B cell (primary cell): ENCODE results near the gene GLIPR1L1. TPM values are rescaled to one million over a fixed set of nuclear protein-coding genes. Genes with fewer than 3 reads are reported as not detected.

Experiments
- ATAC-seq: fragments of 200-7000 bp; cut with Tn5 transposase; one replicate; pipeline ENCODE4 v1.10.0; 2021; ENCODE audit warnings: low read depth, mild to moderate bottlenecking, moderate number of reproducible peaks, moderate library complexity
- CTCF ChIA-PET: fragments of 350-600 bp; sonication (Branson Sonifier 250); formaldehyde crosslinking; loops from one replicate; lab custom pipeline; 2021; ENCODE audit warnings: antibody characterized with exemption, inconsistent platforms; lab: Charles Lee
- POLR2A ChIA-PET: fragments of 350-600 bp; sonication (Branson Sonifier 250); formaldehyde crosslinking; loops from one replicate; lab custom pipeline; 2021; ENCODE audit warnings: antibody characterized with exemption; lab: Charles Lee
- DNase-seq: peaks from one replicate; pipeline ENCODE4 v3.0.0; 2013
- H2AFZ ChIP-seq: 2 replicates; pipeline ENCODE4 v1.6.1; 2012; ENCODE audit warnings: mild to moderate bottlenecking, low read depth, low read length; ENCODE audit not compliant: insufficient read depth, poor library complexity, severe bottlenecking
- H3K27ac ChIP-seq, 2 donors: 1 replicate in 1 of 2; 2 replicates in 1 of 2; pipeline ENCODE4 v1.5.1; 2012 to 2013; ENCODE audit warnings: low read length in 2 of 2, mild to moderate bottlenecking in 2 of 2, moderate library complexity in 1 of 2
- H3K27me3 ChIP-seq, 4 experiments: fragments of 200-600 bp in 1 of 4; sonication (generic) in 1 of 4; replicated peaks in 1 of 4; 1 replicate in 2 of 4; 2 replicates in 2 of 4; pipeline versions ENCODE4 v1.6.1 to v1.7.0; 2013 to 2016; ENCODE audit warnings: low read length in 3 of 4, mild to moderate bottlenecking in 2 of 4, mixed read lengths in 1 of 4, moderate library complexity in 1 of 4; ENCODE audit not compliant: insufficient read depth in 4 of 4, control insufficient read depth in 3 of 4; ENCODE audit errors: control extremely low read depth in 1 of 4
- H3K36me3 ChIP-seq, 2 experiments: replicated peaks in 1 of 2; 1 replicate in 1 of 2; 2 replicates in 1 of 2; pipeline versions ENCODE4 v1.6.1 to v1.7.1; 2013; ENCODE audit warnings: low read length in 1 of 2; ENCODE audit not compliant: insufficient read depth in 2 of 2, control insufficient read depth in 1 of 2; ENCODE audit errors: control extremely low read depth in 1 of 2, extremely low read depth in 1 of 2
- H3K4me1 ChIP-seq, 2 donors: fragments of 200-600 bp in 1 of 2; sonication (generic) in 1 of 2; 1 replicate in 1 of 2; 2 replicates in 1 of 2; pipeline versions ENCODE4 v1.5.1 to v1.6.1; 2013 to 2017; ENCODE audit warnings: low read length in 2 of 2; ENCODE audit not compliant: control insufficient read depth in 2 of 2, insufficient read depth in 2 of 2
- H3K4me2 ChIP-seq: replicated peaks from 2 replicates; pipeline ENCODE3; 2012; ENCODE audit warnings: mild to moderate bottlenecking, low read depth, low read length; ENCODE audit not compliant: poor library complexity, severe bottlenecking
- H3K4me3 ChIP-seq, 5 experiments: fragments of 200-600 bp in 1 of 5; sonication (generic) in 1 of 5; 1 replicate in 3 of 5; 2 replicates in 2 of 5; pipeline versions ENCODE4 v1.5.1 to v1.7.0; 2011 to 2016; ENCODE audit warnings: low read length in 4 of 5, mild to moderate bottlenecking in 4 of 5, low read depth in 2 of 5, control low read depth in 1 of 5, moderate library complexity in 1 of 5; ENCODE audit not compliant: insufficient read depth in 1 of 5; ENCODE audit errors: control extremely low read depth in 1 of 5, extremely low read depth in 1 of 5
- H3K79me2 ChIP-seq: fragments of 200-600 bp; sonication (generic); one replicate; pipeline ENCODE4 v1.6.0; 2016; ENCODE audit warnings: low read length; ENCODE audit not compliant: control insufficient read depth, insufficient read depth
- H3K9ac ChIP-seq: fragments of 200-600 bp; sonication (generic); 2 replicates; pipeline ENCODE4 v1.6.1; 2017; ENCODE audit warnings: mild to moderate bottlenecking, low read length, moderate library complexity
- H3K9me3 ChIP-seq, 3 donors: one replicate each; pipeline versions ENCODE4 v1.6.1 to v1.7.1; 2013; ENCODE audit warnings: low read length in 2 of 3; ENCODE audit not compliant: control insufficient read depth in 2 of 3, insufficient read depth in 1 of 3; ENCODE audit errors: control extremely low read depth in 1 of 3
- H4K20me1 ChIP-seq: 2 replicates; pipeline ENCODE4 v1.6.0; 2012; ENCODE audit warnings: mild to moderate bottlenecking, low read length; ENCODE audit not compliant: insufficient read depth, control insufficient read depth, poor library complexity, severe bottlenecking
- H3K27ac Mint-ChIP-seq: one replicate; pipeline ENCODE4 v1.8.0; 2021; ENCODE audit warnings: mixed read lengths
- H3K27me3 Mint-ChIP-seq: one replicate; pipeline ENCODE4 v1.8.0; 2021; ENCODE audit warnings: mixed read lengths
- H3K4me1 Mint-ChIP-seq: one replicate; pipeline ENCODE4 v1.8.0; 2021; ENCODE audit warnings: mixed read lengths
- H3K4me3 Mint-ChIP-seq: one replicate; pipeline ENCODE4 v1.8.0; 2021; ENCODE audit warnings: mixed read lengths
- H3K9me3 Mint-ChIP-seq: one replicate; pipeline ENCODE4 v1.8.0; 2022; ENCODE audit warnings: mixed read lengths; ENCODE audit not compliant: insufficient read depth
- EZH2 ChIP-seq: IDR thresholded peaks from 2 replicates; pipeline ENCODE4 v1.6.1; 2012; ENCODE audit warnings: borderline replicate concordance, low read depth, mild to moderate bottlenecking, moderate library complexity, low read length; ENCODE audit not compliant: insufficient read depth, poor library complexity, severe bottlenecking
- whole genome bisulfite sequencing: methylation state at CpG from one replicate; pipeline ENCODE4 v1.1.5; 2013; ENCODE audit warnings: missing lambda C conversion rate; ENCODE audit not compliant: insufficient coverage; 5-methylcytosine and 5-hydroxymethylcytosine counted together
- intact Hi-C: fragments of 100-400 bp; cut with micrococcal nuclease; formaldehyde crosslinking; loops from one replicate; pipeline ENCODE4 v1.10.0; 2022
- polyA plus RNA-seq: library from polyadenylated mRNA; depleted of rRNA; stranded (reverse); fragments of >200 nt; gene quantifications from 2 replicates; pipeline ENCODE4 v1.2.3, GENCODE V29; 2012
- total RNA-seq, 2 donors: library from RNA; stranded (reverse); fragments of 120-200 nt in 1 of 2; gene quantifications; 1 replicate in 1 of 2; 2 replicates in 1 of 2; pipeline versions ENCODE4 v1.2.3 to v1.2.4, GENCODE V29; 2013 to 2022
- TF ChIP-seq, protein P1 (sequence below): fragments of 200-600 bp; IDR thresholded peaks from one replicate; pipeline ENCODE4 v1.8.0; 2022; ENCODE audit warnings: antibody characterized with exemption, mild to moderate bottlenecking

The GLIPR1L1 gene
- total and polyA plus RNA-seq, 2 donors (not counting 1 experiment from before 2014, with no cell fraction given), result not detected

DNA sequence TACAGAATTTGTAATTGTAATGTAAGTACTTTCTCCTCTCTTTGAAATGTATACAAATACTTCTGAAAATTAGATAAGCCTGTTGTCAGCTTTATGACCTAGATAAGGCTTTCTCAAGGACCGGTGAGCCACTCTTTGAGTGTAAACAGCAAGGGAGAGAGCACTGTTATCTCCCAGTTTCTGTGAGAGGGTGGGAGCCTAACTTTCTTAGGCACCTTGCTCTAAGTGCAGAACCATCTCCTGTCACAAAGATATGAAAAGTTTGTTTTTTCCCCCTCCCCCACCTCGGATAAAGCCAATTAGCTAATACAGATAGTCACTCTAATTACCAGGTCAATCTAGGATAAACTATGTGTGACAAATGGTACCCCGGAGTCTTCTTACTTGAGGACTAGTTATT is 40.1 kb upstream of the GLIPR1L1 start:
- TF ChIP-seq, protein P1, sequence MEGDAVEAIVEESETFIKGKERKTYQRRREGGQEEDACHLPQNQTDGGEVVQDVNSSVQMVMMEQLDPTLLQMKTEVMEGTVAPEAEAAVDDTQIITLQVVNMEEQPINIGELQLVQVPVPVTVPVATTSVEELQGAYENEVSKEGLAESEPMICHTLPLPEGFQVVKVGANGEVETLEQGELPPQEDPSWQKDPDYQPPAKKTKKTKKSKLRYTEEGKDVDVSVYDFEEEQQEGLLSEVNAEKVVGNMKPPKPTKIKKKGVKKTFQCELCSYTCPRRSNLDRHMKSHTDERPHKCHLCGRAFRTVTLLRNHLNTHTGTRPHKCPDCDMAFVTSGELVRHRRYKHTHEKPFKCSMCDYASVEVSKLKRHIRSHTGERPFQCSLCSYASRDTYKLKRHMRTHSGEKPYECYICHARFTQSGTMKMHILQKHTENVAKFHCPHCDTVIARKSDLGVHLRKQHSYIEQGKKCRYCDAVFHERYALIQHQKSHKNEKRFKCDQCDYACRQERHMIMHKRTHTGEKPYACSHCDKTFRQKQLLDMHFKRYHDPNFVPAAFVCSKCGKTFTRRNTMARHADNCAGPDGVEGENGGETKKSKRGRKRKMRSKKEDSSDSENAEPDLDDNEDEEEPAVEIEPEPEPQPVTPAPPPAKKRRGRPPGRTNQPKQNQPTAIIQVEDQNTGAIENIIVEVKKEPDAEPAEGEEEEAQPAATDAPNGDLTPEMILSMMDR, result no peak
- TF ChIP-seq EZH2, result no peak
- no peak overlapping the region for H3K27ac ChIP-seq
- DNase-seq, result no peak
- H3K36me3 ChIP-seq, result no peaks in the 10 kb centered on the region
- CTCF ChIA-PET, result no interaction called here
- H3K27me3 ChIP-seq, result no peaks in the 10 kb centered on the region
- Mint-ChIP-seq H3K27me3 (no peaks in the 10 kb centered on the region), H3K4me3 (no peak overlapping the region), H3K4me1 (no peaks in the 10 kb centered on the region), H3K9me3 (no peaks in the 10 kb centered on the region), H3K27ac (no peak overlapping the region)
- no peak overlapping the region for H3K9ac ChIP-seq
- WGBS, result 79% methylated on average over 2 of the region's 3 CpGs
- no peaks in the 10 kb centered on the region for H3K9me3 ChIP-seq
- H4K20me1 ChIP-seq, result no peaks in the 10 kb centered on the region
- no peak for ATAC-seq
- H3K4me1 ChIP-seq, result no peaks in the 10 kb centered on the region
- H3K4me3 ChIP-seq, result no peak overlapping the region
- no peaks in the 10 kb centered on the region for H3K79me2 ChIP-seq
- intact Hi-C loops, result no loop called here
- H3K4me2 ChIP-seq, result no peak overlapping the region
- POLR2A ChIA-PET, result no interaction called here
- no peak overlapping the region for H2AFZ ChIP-seq

DNA sequence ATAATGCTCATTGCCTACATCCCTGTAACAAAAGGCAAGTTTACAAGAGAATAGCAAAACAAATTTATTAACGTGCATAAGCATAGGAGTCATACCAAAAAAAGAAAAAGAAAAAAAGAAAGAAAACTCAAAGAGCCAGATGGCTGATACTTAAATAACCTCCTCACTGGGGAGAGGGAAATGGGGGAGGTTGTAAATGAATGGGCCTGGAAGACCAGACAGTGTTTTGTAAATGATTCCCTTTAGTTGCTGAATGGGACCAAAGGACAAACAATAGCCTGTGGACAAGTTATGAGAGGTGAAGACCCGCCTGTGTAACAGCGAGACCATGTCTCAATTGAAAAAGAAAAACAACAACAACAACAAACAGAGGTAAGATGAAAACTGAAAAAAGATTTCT is 39.7 kb upstream of the GLIPR1L1 start:
- WGBS, result no CpG with 5 or more reads among the region's 3 CpGs

More for the DNA sequence above, 39.7 kb upstream of the GLIPR1L1 start:
- DNase-seq, result no peak
- Histone ChIP-seq H3K27me3 (no peaks in the 10 kb centered on the region), H3K9ac (no peak overlapping the region), H3K4me1 (no peaks in the 10 kb centered on the region), H3K4me2 (no peak overlapping the region), H3K79me2 (no peaks in the 10 kb centered on the region), H3K9me3 (no peaks in the 10 kb centered on the region), H3K27ac (no peak overlapping the region), H4K20me1 (no peaks in the 10 kb centered on the region), H3K4me3 (no peak overlapping the region), H3K36me3 (no peaks in the 10 kb centered on the region), H2AFZ (no peak overlapping the region)
- intact Hi-C loops, result no loop called here
- Mint-ChIP-seq H3K9me3 (no peaks in the 10 kb centered on the region), H3K4me3 (no peak overlapping the region), H3K4me1 (no peaks in the 10 kb centered on the region), H3K27ac (no peak overlapping the region), H3K27me3 (no peaks in the 10 kb centered on the region)
- TF ChIP-seq, protein P1, result no peak
- TF ChIP-seq EZH2, result no peak
- no peak for ATAC-seq
- POLR2A ChIA-PET, result no interaction called here
- CTCF ChIA-PET, result no interaction called here
